Glutamatergic neuron (in vitro differentiated cells): ENCODE data around the gene SHISA3. TPM values are rescaled to one million over a fixed set of nuclear protein-coding genes. Genes with fewer than 3 reads are reported as not detected.

Source experiments
- DNase-seq: peaks from one replicate; pipeline ENCODE4 v3.0.0; 2022
- H3K27ac Mint-ChIP-seq: one replicate; pipeline ENCODE4 v1.8.0; 2020; ENCODE audit warnings: mild to moderate bottlenecking, mixed read lengths, inconsistent platforms; ENCODE audit not compliant: unreplicated experiment
- H3K27me3 Mint-ChIP-seq: one replicate; pipeline ENCODE4 v1.8.0; 2020; ENCODE audit warnings: mild to moderate bottlenecking, moderate library complexity, mixed read lengths, inconsistent platforms; ENCODE audit not compliant: unreplicated experiment
- H3K36me3 Mint-ChIP-seq: one replicate; pipeline ENCODE4 v1.8.0; 2020; ENCODE audit warnings: mild to moderate bottlenecking, mixed read lengths, inconsistent platforms; ENCODE audit not compliant: unreplicated experiment
- H3K4me1 Mint-ChIP-seq: one replicate; pipeline ENCODE4 v1.8.0; 2020; ENCODE audit warnings: mild to moderate bottlenecking, low read depth, mixed read lengths, inconsistent platforms; ENCODE audit not compliant: unreplicated experiment
- H3K4me3 Mint-ChIP-seq: one replicate; pipeline ENCODE4 v1.8.0; 2020; ENCODE audit warnings: mild to moderate bottlenecking, mixed read lengths, inconsistent platforms; ENCODE audit not compliant: unreplicated experiment
- H3K9me3 Mint-ChIP-seq: one replicate; pipeline ENCODE4 v1.8.0; 2020; ENCODE audit warnings: mild to moderate bottlenecking, moderate library complexity, mixed read lengths, inconsistent platforms; ENCODE audit not compliant: unreplicated experiment
- total RNA-seq: library from RNA; stranded (reverse); fragmentation: NEBNext Ultra II Directional; extraction: Animal tissue kit (Norgen Biotek cat#: 25700); gene quantifications from one replicate; pipeline ENCODE4 v1.2.1, GENCODE V29; 2021; ENCODE audit not compliant: unreplicated experiment
- TF ChIP-seq, protein P1 (sequence below): fragments of 200-600 bp; sonication (generic); IDR thresholded peaks from one replicate; pipeline ENCODE4 v1.5.0; 2021; ENCODE audit not compliant: partially characterized antibody, unreplicated experiment

SHISA3 gene
- total RNA-seq, 1 donor from 2014 or later, result 0.42 TPM

- H3K4me3 Mint-ChIP-seq, result no peak overlapping the region
- H3K27me3 Mint-ChIP-seq, result no peaks in the 10 kb centered on the region
- no peak overlapping the region for H3K27ac Mint-ChIP-seq
- TF ChIP-seq, protein P1, sequence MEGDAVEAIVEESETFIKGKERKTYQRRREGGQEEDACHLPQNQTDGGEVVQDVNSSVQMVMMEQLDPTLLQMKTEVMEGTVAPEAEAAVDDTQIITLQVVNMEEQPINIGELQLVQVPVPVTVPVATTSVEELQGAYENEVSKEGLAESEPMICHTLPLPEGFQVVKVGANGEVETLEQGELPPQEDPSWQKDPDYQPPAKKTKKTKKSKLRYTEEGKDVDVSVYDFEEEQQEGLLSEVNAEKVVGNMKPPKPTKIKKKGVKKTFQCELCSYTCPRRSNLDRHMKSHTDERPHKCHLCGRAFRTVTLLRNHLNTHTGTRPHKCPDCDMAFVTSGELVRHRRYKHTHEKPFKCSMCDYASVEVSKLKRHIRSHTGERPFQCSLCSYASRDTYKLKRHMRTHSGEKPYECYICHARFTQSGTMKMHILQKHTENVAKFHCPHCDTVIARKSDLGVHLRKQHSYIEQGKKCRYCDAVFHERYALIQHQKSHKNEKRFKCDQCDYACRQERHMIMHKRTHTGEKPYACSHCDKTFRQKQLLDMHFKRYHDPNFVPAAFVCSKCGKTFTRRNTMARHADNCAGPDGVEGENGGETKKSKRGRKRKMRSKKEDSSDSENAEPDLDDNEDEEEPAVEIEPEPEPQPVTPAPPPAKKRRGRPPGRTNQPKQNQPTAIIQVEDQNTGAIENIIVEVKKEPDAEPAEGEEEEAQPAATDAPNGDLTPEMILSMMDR, result no peak
- H3K9me3 Mint-ChIP-seq, result peaks cover 2% of the 10 kb centered on the region
- no peaks in the 10 kb centered on the region for H3K36me3 Mint-ChIP-seq
- H3K4me1 Mint-ChIP-seq, result no peaks in the 10 kb centered on the region
- DNase-seq, result no peak
These were observed 18.0 kb downstream of the SHISA3 start for GRCh38 chr4:42415281-42415680.

DNA sequence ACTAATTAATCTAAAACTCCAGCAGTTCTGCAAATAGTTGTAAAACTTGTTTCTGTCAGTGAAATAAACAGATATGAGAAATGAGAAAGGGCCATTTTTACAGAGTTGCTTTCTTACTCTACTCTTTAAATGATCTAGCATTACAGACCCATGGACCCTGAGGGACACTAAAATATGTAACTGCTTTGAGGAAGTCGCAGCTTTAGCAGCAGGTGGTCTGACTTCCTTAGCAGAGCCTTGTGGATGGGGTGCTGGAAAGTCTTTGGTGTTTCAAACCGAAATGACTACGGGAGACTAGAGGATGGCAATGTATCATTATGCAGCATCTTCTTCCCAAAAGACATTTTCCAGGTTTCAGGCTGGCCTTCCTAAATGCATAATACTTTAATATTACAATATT is 18.7 kb downstream of the SHISA3 start:
- H3K4me3 Mint-ChIP-seq, result no peak overlapping the region
- no peaks in the 10 kb centered on the region for H3K4me1 Mint-ChIP-seq
- peaks cover 2% of the 10 kb centered on the region for H3K9me3 Mint-ChIP-seq
- H3K36me3 Mint-ChIP-seq, result no peaks in the 10 kb centered on the region
- H3K27me3 Mint-ChIP-seq, result no peaks in the 10 kb centered on the region
- no peak overlapping the region for H3K27ac Mint-ChIP-seq
- TF ChIP-seq, protein P1, result no peak
- no peak for DNase-seq

DNA sequence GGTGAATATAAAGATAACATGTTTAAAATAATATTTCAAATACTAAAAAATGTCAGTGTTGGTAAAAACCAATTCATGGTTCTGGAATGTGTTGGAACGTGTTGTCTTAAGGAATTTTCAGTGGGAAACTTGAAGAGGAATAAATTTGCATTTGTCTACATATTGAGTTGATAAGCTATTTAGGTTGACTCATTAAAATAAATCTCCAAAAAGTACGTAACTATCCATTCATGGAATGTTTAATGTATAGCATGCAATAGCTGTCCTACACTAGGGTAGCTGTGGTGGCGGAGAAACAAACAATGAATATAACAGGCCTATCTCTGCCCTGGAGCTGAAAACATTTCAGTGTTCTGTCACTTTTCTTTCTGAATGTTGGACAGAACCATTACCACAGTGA is 20.3 kb downstream of the SHISA3 start:
- Mint-ChIP-seq H3K4me3 (no peak overlapping the region), H3K36me3 (no peaks in the 10 kb centered on the region), H3K27me3 (no peaks in the 10 kb centered on the region), H3K4me1 (no peaks in the 10 kb centered on the region), H3K9me3 (peaks cover 2% of the 10 kb centered on the region), H3K27ac (no peak overlapping the region)
- TF ChIP-seq, protein P1, result no peak
- no peak for DNase-seq

DNA sequence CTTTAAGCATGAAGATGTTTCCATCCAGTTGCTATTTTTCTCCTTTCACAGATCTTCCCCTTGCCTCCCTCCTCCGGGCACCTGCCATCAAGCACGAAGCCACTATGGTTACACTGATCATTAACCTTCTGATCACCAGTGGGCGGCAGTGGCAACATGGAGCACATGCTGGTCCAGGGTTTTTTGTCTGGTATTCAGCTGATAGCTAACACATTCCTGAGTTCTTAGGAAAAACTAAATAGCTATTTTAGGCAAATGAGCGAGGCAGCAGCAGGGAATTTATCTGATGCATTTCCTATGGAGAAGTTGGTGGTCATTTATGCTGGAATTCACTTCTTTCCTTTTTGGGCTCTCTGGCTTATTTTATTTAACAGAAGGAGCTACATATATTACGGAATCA is 22.9 kb downstream of the SHISA3 start:
- peaks cover 2% of the 10 kb centered on the region for H3K9me3 Mint-ChIP-seq
- TF ChIP-seq, protein P1, result no peak
- no peak for DNase-seq
- H3K27ac Mint-ChIP-seq, result no peak overlapping the region
- H3K27me3 Mint-ChIP-seq, result no peaks in the 10 kb centered on the region
- no peaks in the 10 kb centered on the region for H3K36me3 Mint-ChIP-seq
- H3K4me3 Mint-ChIP-seq, result no peak overlapping the region
- H3K4me1 Mint-ChIP-seq, result no peaks in the 10 kb centered on the region

GRCh38 chr4:42425146-42426065 is 28.1 kb downstream of the SHISA3 start:
- Mint-ChIP-seq H3K9me3 (peaks cover under 1% of the 10 kb centered on the region), H3K4me1 (no peaks in the 10 kb centered on the region), H3K27me3 (peaks cover 1% of the 10 kb centered on the region), H3K36me3 (no peaks in the 10 kb centered on the region), H3K27ac (no peak overlapping the region), H3K4me3 (no peak overlapping the region)
- TF ChIP-seq, protein P1, result no peak
- DNase-seq, result no peak
